Panc1 (cell line): Measurements from ENCODE around the gene CFAP58.

ENCODE experiments used
- POLR2AphosphoS5 ChIP-seq: IDR thresholded peaks from 2 replicates; pipeline ENCODE4 v1.6.1; 2012; ENCODE audit warnings: mild to moderate bottlenecking, low read depth, low read length, moderate library complexity
- TF ChIP-seq, protein P1 (sequence below): fragments of 450-650 bp; IDR thresholded peaks from 2 replicates; pipeline ENCODE4 v1.5.1; 2017; ENCODE audit warnings: mild to moderate bottlenecking

GRCh38 chr10:104311184-104311720 lies 42.4 kb upstream of the CFAP58 start:
- TF ChIP-seq, protein P1, sequence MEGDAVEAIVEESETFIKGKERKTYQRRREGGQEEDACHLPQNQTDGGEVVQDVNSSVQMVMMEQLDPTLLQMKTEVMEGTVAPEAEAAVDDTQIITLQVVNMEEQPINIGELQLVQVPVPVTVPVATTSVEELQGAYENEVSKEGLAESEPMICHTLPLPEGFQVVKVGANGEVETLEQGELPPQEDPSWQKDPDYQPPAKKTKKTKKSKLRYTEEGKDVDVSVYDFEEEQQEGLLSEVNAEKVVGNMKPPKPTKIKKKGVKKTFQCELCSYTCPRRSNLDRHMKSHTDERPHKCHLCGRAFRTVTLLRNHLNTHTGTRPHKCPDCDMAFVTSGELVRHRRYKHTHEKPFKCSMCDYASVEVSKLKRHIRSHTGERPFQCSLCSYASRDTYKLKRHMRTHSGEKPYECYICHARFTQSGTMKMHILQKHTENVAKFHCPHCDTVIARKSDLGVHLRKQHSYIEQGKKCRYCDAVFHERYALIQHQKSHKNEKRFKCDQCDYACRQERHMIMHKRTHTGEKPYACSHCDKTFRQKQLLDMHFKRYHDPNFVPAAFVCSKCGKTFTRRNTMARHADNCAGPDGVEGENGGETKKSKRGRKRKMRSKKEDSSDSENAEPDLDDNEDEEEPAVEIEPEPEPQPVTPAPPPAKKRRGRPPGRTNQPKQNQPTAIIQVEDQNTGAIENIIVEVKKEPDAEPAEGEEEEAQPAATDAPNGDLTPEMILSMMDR: no peak
- TF ChIP-seq POLR2AphosphoS5: no peak
